T1000 (cell line): ENCODE data around the gene SOAT2.
"Not testable (repeated sequence)": the region's sequence is repeated elsewhere in the genome, so short reads cannot be mapped to it uniquely, and the experiment has no call there.

Experiments
- DNase-seq: peaks from one replicate; lab custom pipeline; 2025; ENCODE audit warnings: mixed read lengths; lab: John Stamatoyannopoulos, UW

Gene SOAT2

GRCh38 chr12:53147181-53147580 is 43.9 kb downstream of the SOAT2 start:
- no peak for DNase-seq

DNA sequence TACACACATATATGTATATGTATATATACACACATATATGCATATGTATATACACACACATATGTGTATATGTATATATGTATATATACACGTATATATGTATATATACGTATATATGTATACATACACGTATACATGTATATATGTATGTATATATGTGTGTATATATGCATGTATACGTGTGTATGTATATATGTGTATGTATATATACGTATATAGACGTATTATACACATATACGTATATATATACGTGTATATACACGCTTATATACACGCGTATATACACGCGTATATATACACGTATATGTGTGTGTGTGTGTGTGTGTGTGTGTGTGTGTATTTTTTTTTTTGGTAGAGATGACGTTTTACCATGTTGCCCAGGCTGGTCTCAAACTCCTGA is 44.4 kb downstream of the SOAT2 start:
- DNase-seq, result no peak

GRCh38 chr12:53151039-53151438 is 47.8 kb downstream of the SOAT2 start:
- no peak for DNase-seq

DNA sequence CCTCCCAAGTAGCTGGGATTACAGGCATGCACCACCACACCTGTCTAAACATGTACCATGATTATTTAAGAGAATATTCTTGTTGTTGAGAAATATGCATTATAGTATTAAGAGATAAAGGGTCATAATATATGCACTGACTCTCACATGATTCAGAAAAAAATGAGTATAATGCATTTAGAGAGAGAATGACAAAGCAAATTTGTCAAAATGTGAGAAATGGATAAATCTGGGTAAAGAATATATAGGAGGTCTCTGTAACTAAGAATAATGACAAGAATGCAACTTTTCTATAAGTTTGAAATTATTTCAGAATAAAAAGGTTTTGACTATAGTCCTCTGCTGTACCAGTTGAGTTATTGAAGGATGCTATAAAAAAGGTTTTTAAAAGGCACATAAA is 49.1 kb downstream of the SOAT2 start:
- DNase-seq, result no peak

- peak; percentile 73 for DNase-seq
Measured at GRCh38 chr12:53159195-53159839, 56.0 kb downstream of the SOAT2 start.

GRCh38 chr12:53160000-53160399 is 56.7 kb downstream of the SOAT2 start:
- DNase-seq, result no peak

- DNase-seq, result no peak
Measured at GRCh38 chr12:53160673-53161072, 57.4 kb downstream of the SOAT2 start.

DNA sequence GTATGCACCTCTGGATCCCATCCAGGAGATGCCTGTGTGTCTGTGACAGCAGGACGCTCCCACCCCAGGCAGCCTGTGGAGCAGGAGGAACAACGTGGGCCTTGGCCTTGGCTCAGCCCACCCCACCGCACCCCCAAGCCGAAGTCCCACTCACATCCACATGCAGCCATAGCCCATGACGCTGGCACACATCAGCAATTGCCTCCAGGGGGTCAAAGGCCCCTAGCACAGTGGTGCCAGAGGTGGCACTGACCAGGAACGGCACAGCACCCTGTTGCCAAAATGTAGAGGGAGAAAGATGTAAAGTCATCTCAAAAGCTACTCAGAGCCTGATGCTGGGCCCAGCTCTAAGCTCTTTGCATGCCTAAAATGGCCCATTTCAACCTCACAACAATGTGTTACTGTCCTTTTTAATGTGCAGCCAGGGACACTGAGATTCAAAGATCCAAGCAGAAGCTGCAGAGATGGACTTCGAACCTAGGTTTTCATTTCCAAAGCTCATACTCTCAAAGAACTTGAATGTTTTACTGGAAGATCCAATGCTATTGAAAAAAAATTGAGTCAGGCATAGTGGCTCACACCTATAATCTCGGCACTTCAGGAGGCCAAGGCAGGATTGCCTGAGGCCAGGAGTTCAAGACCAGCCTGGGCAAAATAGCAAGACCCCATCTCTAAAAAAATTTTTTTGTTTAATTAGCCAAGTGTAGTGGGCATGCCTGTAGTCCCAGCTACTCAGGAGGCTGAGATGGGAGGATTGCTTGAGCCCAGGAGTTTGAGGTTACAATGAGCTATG is 58.0 kb downstream of the SOAT2 start:
- no peak for DNase-seq

DNA sequence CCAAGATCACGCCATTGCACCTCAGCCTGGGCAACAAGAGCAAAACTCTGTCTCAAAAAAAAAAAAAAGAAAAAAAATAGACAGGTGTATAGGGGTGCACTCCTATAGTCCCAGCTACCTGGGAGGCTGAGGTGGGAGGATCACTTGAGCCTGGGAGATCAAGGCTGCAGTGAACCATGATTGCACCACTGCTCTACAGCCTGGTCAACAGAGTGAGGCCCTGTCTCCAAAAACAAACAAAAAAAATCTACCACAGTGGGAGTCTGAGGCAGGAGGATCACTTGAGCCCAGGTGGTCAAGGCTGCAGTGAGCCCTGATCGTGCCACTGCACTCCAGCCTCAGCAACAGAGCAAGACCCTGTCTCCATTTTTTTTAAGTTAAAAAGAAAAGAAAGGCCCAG is 59.7 kb downstream of the SOAT2 start:
- DNase-seq, result not testable (repeated sequence)

GRCh38 chr12:53166837-53167236 is 63.6 kb downstream of the SOAT2 start:
- DNase-seq, result no peak

DNA sequence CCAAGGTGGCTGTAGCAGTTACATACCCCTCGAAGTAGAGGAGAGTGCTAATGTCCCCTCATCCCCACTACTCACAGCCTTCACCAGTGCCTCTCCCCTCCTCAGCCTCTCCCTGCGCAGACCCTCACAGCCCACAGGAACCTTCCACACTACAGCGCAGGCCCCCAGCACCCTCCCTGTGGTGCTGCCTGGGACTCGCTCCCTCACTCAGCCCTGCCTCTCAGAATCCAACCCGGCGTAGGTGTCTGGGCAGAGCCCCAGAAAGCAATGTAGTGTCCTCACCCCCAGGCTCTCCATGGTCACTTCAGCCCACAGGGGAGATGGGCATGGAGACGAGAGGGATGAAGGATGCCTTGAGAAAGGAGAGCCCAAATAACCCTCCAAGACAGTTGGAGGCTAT is 66.4 kb downstream of the SOAT2 start:
- no peak for DNase-seq

- DNase-seq, result no peak
Measured at GRCh38 chr12:53170215-53170614, 66.9 kb downstream of the SOAT2 start.

DNA sequence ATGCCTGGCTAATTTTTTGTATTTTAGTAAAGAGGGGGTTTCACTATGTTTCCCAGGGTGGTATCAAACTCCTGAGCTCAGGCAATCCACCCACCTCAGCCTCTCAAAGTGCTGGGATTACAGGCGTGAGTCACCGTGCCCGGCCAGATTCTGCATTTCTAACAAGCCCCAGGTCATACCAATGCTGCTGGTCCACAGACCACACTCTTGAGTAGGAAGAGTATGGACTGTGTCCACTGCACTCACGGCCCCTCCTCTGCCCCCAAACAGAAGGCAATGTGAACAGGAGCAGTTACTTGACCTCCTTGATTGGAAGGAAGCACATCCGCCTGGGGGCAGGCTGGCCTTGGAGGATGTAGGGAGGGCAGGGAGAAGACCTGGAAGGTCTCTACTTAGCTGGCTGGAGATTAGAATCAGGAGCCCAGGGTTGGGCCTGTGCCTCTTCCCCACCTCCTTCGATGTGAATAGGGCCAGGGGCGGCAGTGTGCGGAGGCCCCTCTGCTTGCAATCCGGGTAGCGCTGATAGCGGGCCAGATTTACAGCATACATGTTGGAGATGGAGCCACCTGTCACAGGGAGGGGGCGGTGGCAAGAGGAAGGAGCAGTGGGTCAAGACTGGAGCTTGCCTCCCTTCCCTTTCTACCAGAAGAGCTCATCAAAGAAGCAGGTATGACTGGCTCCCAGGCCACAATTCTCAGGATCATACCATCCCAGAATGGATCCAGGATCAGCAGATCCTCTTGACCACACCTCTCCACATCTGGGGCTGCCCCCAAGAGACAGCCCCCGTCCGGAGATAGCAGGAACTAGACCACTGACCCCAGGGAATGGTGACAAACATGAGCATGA is 67.8 kb downstream of the SOAT2 start:
- no peak for DNase-seq

GRCh38 chr12:53171725-53172329 is 68.5 kb downstream of the SOAT2 start:
- DNase-seq, result no peak

GRCh38 chr12:53172352-53172751 is 69.1 kb downstream of the SOAT2 start:
- peak; percentile 32 for DNase-seq

GRCh38 chr12:53173085-53173715 is 69.9 kb downstream of the SOAT2 start:
- DNase-seq, result peak; percentile 24
